GM18498 (cell line): ENCODE measurements around the gene FBXW4.

Source experiments
- ATAC-seq: cut with Tn5 transposase; IDR thresholded peaks from one replicate; pipeline ENCODE4 v1.9.1; 2021; ENCODE audit warnings: mild to moderate bottlenecking, moderate library complexity; ENCODE audit not compliant: unreplicated experiment

FBXW4 gene, protein sequence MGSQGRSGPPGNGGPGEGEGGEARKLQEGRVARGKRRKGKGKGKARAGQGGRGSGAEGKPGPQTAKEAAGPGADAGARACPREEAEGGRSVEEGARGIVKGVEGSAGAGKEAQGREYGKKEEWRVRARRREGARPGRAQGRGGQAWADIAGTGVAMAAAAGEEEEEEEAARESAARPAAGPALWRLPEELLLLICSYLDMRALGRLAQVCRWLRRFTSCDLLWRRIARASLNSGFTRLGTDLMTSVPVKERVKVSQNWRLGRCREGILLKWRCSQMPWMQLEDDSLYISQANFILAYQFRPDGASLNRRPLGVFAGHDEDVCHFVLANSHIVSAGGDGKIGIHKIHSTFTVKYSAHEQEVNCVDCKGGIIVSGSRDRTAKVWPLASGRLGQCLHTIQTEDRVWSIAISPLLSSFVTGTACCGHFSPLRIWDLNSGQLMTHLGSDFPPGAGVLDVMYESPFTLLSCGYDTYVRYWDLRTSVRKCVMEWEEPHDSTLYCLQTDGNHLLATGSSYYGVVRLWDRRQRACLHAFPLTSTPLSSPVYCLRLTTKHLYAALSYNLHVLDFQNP

DNA sequence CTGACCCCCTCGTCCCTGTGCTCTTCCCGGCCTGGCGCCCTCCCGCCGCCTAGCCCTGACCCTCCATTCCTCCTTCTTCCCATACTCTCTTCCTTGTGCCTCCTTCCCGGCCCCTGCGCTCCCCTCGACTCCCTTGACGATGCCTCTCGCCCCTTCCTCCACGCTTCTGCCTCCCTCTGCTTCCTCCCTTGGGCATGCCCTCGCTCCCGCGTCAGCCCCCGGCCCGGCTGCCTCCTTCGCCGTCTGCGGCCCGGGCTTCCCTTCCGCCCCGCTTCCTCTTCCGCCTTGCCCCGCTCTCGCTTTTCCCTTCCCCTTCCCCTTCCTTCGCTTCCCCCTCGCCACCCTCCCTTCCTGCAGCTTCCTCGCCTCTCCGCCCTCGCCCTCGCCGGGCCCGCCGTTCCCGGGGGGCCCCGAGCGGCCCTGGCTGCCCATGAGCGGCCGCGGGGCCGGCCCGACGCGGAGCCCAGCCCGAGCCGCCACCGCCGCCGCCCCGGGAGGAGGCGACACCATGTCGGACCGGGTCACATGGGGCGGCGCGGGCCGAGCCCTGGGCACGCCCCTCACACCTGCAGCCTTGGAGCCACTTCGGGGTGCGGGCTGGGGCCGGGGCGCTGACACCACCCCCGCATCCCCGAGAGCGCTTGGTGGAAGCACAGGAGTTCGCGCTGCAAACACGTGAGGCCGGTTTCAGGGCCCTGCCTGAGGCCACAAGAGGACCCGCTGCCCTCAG lies at the start of gene FBXW4:
Gene FBXW4, minus strand, starts transcription at position 497 of the 730 bp plus-strand sequence. Its CDS starts 65 bp downstream, at position 432.
- ATAC-seq = peak; percentile 80

DNA sequence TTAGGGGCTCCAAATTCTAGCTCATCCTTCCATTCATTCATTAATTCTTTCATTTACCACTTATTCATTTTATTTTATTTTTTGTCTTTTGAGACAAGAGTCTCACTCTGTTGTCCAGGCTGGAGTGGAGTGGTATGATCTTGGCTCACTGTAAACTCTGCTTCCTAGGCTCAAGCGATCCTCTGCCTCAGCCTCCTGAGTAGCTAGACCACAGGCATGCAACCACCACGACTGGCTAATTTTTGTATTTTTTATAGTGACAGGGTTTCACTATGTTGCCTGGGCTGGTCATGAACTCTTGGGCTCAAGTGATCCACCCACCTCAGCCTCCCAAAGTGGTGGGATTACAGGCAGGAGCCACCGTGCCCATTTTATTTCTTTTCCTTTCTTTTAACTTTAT lies 49.3 kb upstream of the FBXW4 start:
- no peak for ATAC-seq

DNA sequence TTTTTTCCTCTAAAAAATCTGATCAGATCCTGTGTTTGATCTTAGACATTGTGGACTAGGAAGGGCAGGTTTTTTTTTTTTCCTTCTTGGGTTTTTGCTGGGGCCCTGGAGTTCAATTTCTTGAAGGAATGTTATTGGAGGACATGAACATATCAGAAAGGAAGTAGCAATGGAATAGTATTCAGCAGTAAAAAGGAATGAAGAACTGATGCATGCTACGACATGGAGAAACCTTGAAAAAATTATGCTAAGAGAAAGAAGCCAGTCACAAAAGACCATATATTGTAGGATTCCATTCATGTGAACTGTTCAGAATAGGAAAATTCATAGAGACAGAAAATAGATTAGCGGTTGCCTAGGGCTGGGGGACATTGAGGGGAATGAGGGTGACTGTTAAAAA lies 47.0 kb upstream of the FBXW4 start:
- no peak for ATAC-seq

DNA sequence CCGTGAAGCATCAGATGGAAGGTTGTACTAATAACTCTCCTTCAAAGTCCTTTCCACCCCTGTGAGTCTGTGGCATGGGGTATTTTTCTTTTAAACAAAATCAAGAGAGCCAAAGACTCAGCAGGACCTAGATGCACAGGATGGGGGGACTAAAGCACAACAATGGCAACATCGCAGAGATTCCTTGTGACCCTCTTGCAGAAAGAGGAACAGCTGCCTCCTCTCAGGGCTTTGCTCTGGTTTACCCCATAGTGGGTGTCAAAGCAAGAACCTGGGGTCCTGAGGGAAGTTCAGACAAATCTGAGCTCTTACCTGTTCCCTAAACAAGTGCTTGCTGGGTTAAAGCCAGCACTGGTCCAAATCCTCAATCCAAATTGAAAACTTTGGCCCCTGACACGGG lies 41.7 kb upstream of the FBXW4 start:
- ATAC-seq = no peak

DNA sequence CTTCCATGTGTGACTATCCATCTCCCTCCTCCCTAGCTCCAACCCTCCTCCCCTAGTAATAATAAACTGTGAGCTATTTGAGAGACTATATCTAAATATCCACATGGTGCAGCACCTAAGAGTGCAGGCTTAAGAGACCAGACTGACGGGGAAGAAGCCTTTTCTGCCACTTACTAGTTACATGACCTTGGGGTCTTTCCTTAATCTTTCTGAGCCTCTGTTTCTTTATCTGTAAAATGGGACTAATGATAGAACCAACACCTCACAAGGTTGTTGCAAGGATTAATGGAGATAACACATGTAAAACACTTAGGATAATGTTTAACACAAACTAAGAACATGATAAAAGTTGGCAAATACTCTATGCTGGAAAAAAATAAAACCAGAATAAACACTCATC lies 37.1 kb upstream of the FBXW4 start:
- no peak for ATAC-seq

DNA sequence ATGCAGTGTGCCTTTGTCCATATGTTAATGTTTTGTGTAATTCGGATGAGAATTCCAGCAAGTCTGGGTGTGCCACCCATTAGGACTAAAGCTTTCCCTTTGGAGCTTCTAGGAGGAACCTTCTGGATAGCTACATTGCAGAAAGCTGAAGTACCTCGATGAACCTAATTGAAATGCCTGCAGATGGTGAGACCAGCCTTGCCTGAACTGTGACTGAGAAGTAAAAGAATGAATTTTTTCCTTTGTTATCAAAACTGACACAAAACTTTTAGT lies 31.1 kb upstream of the FBXW4 start:
- no peak for ATAC-seq

DNA sequence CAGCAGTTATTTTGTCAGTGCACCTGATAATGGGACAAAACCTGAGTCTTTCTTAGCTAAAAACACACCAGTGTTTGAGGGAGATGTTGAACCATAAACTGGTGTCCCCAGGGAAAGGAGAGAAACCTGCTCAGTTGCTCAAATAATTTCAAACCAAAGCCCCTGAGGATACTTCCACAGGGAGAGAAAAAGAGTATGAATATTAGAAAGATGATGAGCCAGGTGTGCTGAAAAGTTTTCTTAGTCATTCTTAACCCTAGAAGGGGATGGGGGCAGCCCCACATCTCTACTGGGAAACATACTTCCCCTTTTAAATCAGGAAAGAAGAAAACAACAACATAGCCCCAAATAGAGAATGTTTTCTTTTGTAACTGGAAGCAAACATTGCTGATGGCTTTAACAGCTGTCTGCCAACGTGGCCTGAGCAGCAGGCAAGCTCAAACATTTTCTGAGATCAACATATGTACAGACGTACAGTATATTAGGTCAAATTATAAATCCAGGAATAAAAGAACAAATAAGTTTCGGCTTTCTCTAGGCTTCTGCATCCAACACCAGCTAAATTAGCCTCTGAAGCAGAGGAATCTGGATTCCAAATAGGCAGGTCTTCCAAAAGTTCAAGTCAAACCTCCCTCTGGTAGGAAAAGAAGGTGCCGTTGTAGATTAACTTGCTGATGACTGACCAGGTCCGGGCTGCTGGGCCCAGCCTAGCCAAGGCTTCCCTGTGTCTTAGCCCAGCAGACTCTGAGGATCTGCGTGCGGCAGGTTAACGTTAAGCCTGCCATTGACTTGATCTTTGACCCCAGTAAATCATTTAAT lies 30.5 kb upstream of the FBXW4 start:
- no peak for ATAC-seq

DNA sequence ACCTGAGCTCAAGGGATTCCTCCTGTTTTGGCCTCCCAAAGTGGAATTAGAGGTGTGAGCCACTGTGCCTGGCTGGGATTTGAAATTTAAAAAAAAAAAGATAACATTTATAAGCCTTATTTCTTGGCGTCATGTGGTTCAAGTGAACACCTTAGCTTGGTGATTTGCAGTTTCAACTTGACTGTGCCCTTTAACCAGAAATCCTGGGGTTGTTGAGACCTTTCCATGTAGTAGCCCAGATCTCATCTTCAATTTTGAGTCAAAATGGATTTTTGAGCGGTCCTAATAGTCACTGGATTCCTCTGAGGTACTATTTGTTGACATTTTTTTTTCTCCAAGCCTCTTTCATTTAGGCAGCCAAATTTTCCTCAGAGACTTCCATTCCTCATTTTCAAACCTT lies 29.5 kb upstream of the FBXW4 start:
- ATAC-seq = no peak

DNA sequence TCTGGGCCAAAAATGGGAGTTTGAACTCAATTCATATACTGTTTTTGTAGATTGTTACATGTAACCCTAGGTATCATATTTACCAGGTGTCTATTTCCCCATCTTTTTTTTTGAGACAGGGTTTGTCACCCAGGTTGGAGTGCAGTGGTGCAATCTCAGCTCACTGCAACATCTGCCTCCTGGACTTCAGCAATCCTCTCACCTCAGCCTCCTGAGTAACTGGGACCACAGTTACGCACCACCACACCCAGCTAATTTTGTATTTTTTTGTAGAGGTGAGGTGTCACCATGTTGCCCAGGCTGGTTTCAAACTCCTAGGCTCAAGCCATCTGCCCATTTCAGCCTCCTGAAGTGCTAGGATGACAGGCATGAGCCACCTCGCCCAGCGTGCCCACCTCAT lies 28.2 kb upstream of the FBXW4 start:
- no peak for ATAC-seq

DNA sequence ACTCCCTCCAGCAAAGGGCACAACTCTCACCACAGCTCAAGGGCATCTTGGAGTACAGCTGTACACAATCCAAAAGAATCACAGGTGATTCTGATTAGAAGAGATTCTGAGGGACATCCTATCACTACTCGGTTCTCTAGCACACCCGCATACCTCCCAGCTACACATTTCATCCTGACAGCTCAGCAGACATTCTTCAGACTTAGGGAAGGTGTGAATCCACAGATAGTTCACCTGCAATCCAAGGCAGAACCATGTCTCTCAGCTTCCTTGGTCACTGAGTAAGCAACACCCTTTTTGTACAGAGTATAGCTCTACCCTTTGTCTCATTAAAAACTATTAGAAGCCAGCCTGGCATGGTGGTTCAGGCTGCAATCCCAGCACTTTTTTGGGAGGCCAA lies 26.8 kb upstream of the FBXW4 start:
- no peak for ATAC-seq

DNA sequence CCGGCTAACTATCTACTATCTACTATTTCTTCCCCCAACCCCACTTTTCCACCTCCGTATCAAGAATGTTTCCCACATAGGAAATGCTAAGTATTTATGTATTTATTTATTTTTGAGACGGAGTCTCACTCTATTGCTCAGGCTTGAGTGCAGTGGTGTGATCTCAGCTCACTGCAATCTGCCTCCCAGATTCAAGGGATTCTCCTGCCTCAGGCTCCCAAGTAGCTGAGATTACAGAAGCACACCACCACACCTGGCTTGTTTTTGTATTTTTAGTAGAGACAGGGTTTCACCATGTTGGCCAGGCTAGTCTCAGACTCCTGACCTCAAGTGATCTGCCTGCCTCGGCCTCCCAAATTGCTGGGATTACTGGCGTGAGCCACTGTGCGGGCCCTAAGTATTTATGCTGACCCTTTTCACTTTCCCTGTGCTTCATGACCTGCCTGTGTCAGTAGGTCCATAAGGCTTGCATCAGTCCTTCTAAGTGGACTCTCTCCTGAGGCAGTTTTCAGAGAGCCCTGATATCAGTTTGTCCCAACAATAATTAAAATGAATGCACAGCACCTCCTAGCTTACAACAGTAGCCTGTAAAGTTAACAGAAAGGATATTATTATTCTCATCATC lies 25.7 kb upstream of the FBXW4 start:
- ATAC-seq = no peak

DNA sequence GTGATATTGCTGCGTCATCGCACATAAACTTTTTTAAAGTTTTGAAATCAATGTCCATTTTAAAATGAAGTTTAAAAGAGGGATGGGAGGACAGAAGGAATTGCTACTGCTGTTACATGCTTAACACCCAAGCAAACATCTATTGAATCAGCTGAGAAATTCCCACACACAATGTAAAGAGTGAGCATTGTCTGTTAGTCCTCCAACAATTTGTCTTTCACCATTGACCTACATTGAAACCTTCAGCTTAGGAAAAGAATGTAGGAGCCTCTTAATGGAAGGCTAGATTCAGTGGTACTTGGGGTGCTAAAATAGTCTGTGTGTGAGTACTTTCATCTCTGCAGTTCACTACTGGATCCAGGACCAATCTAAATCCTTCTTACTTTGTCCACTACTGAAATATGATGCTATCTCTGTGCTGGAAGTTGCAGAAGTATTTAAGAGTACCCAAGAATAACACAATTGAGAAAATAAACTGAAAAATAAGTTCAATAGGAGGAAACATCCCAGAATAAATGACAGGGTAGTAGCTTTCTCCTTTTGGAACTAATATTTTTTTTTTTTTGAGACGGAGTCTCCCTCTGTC lies 23.8 kb upstream of the FBXW4 start:
- ATAC-seq = no peak

DNA sequence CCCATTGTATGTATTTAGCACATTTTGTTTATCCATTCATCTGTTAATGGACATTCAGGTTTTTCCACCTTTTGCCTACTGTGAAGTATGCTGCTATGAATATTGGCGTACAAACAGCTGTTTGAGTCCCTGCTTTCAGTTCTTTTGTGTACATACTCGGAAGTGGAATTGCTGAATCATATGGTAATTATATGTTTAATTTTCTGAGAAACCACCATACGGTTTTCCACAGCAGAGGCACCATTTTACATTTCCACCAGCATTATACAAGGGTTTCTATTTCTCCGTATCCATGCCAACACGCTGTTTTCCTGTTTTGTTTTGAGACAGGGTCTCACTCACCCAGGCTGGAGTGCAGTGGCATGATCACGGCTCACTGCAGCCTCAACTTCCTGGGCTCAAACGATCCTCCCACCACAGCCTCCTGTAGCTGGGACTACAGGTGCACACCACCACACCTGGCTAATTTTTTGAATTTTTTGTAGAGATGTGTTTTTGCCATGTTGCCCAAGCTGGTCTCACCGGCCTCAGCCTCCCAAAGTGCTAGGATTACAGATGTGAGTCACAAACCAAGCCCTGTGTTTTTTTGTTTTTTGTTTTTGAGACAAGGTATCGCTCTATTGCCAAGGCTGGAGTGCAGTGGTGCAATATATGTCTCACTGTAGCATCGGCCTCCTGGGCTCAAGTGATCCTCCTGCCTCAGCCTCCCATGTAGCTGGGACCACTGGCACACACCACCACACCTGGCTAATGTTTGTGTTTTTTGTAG lies 22.1 kb upstream of the FBXW4 start:
- no peak for ATAC-seq

DNA sequence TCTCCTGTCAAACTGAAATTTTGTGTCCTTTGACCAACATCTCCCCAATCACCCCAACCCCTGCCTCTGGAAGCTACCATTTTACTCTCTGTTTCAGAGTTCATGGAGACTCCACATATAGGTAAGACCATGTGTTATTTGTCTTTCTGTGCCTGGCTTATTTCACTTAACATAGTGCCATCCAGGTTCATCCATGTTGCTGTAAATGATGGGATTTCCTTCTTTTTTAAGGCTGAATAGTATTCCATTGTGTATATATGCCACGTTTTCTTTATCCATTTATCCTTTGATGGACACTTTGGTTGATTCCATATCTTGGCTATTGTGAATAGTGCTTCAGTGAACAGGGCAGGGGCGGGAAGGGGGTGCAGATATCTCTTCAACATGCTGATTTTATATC lies 18.0 kb upstream of the FBXW4 start:
- ATAC-seq = no peak

DNA sequence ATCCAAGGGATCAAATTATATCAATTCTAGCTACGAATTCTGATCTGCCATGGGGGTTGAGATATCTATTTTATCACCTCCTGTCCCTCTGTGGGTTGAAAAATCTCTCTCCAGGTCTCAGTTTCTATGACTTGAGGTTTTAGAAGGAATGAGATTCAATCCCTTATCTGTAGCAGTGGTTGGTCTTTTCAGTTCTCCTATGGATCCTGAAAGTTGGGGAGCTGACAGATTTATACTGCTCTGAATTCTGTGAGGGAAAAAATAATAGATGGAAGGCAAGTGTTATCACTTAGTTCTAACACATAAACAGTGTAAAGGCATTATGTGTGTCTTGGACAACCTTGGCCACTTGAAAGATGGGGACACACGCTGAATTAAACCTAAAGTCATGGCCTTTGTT lies 15.8 kb upstream of the FBXW4 start:
- no peak for ATAC-seq

DNA sequence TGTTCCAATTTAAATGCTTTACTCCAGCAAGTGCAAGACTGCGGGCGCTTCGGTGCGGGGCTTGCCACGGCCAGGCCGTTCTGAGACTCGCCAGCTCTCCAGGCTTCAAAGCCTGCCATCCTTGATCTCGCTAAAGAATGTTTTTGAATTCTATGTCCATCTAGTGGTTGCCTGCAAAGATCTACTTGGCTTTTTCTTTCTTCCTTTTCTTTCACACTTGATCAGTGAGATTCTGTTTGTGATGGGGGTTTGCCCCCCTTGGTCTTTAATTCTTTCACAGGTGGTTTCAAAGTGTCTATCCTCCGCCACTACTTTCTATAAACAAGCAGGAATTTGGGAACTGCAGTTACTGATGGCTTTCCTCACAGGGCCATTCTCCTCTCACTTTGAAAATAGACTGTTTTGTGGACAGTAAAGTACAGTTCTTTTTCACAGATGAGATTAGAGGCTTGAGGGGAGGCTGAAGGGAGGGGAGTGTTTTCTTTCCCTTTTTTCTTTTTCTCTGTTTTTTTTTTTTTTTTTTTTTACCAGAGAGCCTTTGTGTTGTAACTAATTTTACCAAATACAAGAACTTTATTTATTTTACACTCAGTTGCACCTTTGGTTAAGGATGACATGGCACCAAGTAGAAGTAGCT lies 15.2 kb upstream of the FBXW4 start:
- no peak for ATAC-seq

DNA sequence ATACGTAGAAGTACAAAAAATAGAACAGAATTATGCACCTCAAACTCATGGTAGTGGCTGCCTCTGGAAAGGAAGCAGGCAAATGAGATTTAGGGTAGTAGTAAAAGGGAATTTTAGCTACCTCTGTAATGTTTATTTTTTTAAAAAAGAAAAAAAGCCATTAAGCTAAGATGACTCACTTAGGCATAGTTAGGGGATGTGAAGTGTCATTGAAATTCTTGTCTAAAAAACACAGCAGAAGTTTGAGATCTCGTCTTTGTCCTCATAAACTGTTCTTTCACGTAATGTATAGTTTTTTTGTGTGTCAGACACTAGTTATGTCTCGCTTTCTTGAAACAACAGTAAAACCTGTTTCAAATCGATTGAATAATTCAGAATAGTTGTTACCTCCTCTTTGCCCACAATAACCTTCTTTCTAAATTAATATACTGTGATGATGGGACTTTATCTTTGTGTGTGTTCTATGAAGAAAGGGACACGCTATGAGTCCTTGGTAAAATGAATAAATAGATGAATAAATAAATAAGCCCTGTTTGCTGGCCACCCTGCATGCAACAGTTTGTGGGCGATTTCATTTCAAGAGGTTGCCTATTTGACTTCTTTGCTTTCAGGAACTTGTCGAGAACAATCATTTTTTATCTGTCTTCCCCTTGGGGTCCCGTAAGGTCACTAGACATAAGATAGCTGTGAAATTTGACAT lies 14.5 kb upstream of the FBXW4 start:
- ATAC-seq = no peak

DNA sequence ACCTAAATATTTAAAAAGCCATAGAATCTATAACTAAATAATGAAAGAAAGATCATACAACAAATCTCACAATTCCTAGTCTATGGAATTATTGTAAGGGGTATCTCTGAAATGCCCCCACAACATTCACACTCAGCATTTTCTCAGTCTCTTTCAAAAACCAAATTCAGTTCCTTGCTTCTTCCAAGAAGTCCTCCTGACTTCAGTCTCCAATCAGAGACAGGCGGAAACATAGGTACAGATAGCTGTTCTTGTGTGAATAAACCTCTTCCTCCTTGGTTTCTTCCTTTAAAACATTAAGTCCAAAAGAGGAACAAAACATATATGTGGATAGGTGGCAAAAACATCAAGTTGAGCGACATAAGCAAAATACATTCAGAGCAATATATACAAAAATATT lies 13.9 kb upstream of the FBXW4 start:
- ATAC-seq = no peak

DNA sequence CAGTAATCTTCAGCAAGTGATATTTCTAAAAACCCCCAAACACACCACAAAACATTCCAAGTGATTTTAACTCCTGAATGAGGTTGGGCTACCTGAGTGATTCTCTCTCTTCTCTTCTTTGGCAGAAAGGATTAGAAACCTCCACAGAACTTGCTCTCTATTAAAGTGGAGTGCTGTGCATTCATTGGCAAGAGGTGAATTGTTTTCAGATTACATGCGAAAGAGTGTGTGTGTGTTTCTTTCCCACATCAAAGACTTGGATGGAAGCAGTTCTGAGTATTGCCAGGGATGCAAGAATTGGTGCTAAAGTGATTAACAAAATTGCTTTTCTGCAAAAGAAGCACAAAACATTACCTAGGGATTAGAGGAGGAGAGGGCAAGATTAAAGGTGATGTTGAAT lies 13.1 kb upstream of the FBXW4 start:
- ATAC-seq = no peak
